CD4-positive, alpha-beta T cell treated with Interleukin-17A for 1 hour (primary cell): ENCODE data around the gene ATP8A2.

Experiments
- DNase-seq: peaks from one replicate; pipeline ENCODE4 v3.0.0-alpha.2; 2020

Gene ATP8A2

GRCh38 chr13:26022538-26023292 lies 650.9 kb downstream of the ATP8A2 start:
- DNase-seq = no peak

- no peak for DNase-seq
Observed at GRCh38 chr13:26024558-26024957, 652.8 kb downstream of the ATP8A2 start.

- DNase-seq = no peak
Observed at GRCh38 chr13:26025196-26025595, 653.4 kb downstream of the ATP8A2 start.

- DNase-seq = no peak
Observed at GRCh38 chr13:26025771-26026170, 654.0 kb downstream of the ATP8A2 start.

GRCh38 chr13:26026211-26026610 lies 654.4 kb downstream of the ATP8A2 start:
- DNase-seq = no peak

- no peak for DNase-seq
Observed at GRCh38 chr13:26029581-26030136, 657.9 kb downstream of the ATP8A2 start.

- DNase-seq = no peak
Observed at GRCh38 chr13:26030331-26030730, 658.6 kb downstream of the ATP8A2 start.

- DNase-seq = no peak
Observed at GRCh38 chr13:26034018-26034417, 662.2 kb downstream of the ATP8A2 start.

GRCh38 chr13:26036383-26036782 lies 664.6 kb downstream of the ATP8A2 start:
- DNase-seq = no peak

- no peak for DNase-seq
Observed at GRCh38 chr13:26037302-26037701, 665.5 kb downstream of the ATP8A2 start.

- DNase-seq = no peak
Observed at GRCh38 chr13:26038931-26039475, 667.2 kb downstream of the ATP8A2 start.

GRCh38 chr13:26041444-26041843 lies 669.7 kb downstream of the ATP8A2 start:
- DNase-seq = no peak

- DNase-seq = no peak
Observed at GRCh38 chr13:26042785-26043184, 671.0 kb downstream of the ATP8A2 start.

- no peak for DNase-seq
Observed at GRCh38 chr13:26045142-26045541, 673.4 kb downstream of the ATP8A2 start.

- no peak for DNase-seq
Observed at GRCh38 chr13:26046639-26047038, 674.9 kb downstream of the ATP8A2 start.

GRCh38 chr13:26047040-26047439 lies 675.3 kb downstream of the ATP8A2 start:
- no peak for DNase-seq

GRCh38 chr13:26048741-26049140 lies 677.0 kb downstream of the ATP8A2 start:
- no peak for DNase-seq

GRCh38 chr13:26050568-26051230 lies 678.9 kb downstream of the ATP8A2 start:
- DNase-seq = no peak

GRCh38 chr13:26051231-26051656 lies 679.5 kb downstream of the ATP8A2 start:
- DNase-seq = no peak

GRCh38 chr13:26051657-26052311 lies 680.0 kb downstream of the ATP8A2 start, which contains the start of gene SHISA2:
Gene SHISA2, minus strand, starts transcription at chr13:26052016. Its CDS starts 1,041 bp downstream, at chr13:26050975.
- DNase-seq = no peak

- DNase-seq = no peak
Observed at GRCh38 chr13:26052337-26052736, 680.6 kb downstream of the ATP8A2 start.

- no peak for DNase-seq
Observed at GRCh38 chr13:26053418-26053980, 681.7 kb downstream of the ATP8A2 start.

- DNase-seq = no peak
Observed at GRCh38 chr13:26054896-26055295, 683.1 kb downstream of the ATP8A2 start.
